Measurements from ENCODE around the gene PPARA. TPM values are rescaled to one million over a fixed set of nuclear protein-coding genes. Genes with fewer than 3 reads are reported as not detected.

PPARA gene
- polyA plus RNA-seq, 1 donor from 2014 or later: 0.43 TPM

- no peaks in the 10 kb centered on the region for H3K9me2 ChIP-seq (ENCODE audit: insufficient read depth, low read length)
- no peak overlapping the region for H3K27ac ChIP-seq (ENCODE audit: low read length)
- no peak overlapping the region for H2AFZ ChIP-seq (ENCODE audit: low read depth, low read length)
- peaks cover 38% of the 10 kb centered on the region for H3K27me3 ChIP-seq (ENCODE audit: insufficient read depth, low read depth, low read length)
- H3K4me3 ChIP-seq (ENCODE audit: low read length): no peak overlapping the region
- H3K9ac ChIP-seq (ENCODE audit: low read length): no peak overlapping the region
- no peaks in the 10 kb centered on the region for H4K20me1 ChIP-seq (ENCODE audit: insufficient read depth)
- no peaks in the 10 kb centered on the region for H3K9me3 ChIP-seq (ENCODE audit: low read length)
- no peak for TF ChIP-seq REST (IDR thresholded peaks at IDR 0.05; ENCODE audit: borderline replicate concordance)
- no peak for TF ChIP-seq SMC3 (conservative IDR thresholded peaks at IDR 0.05; ENCODE audit: poor library complexity)
- H3K4me2 ChIP-seq (ENCODE audit: low read length): no peak overlapping the region
- no peaks in the 10 kb centered on the region for H3K36me3 ChIP-seq (ENCODE audit: insufficient read depth, low read length)
- H3K79me2 ChIP-seq (replicated peaks; ENCODE audit: insufficient read depth, low read length): no peaks in the 10 kb centered on the region
- H3F3A ChIP-seq (ENCODE audit: insufficient read depth, low read length, poor library complexity, severe bottlenecking): no peaks in the 10 kb centered on the region
Measured at GRCh38 chr22:46145361-46145851, 4.9 kb upstream of the PPARA start.

DNA sequence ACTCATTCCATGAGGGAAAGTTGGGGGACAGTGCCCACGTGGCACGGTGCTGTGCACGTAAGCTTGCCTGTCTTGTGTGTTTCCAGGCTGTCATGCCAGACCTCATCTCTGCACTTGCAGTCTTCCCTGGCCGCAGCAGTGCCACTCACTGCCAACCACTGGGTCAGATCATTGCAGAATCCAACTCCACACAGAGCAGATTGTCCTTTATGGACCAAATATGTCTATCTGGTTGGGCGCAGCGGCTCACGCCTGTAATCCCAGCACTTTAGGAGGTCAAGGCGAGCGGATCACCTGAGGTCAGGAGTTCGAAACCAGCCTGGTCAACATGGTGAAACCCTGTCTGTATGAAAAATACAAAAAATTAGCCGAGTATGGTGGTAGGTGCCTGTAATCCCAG lies 4.4 kb upstream of the PPARA start:
- TF ChIP-seq TAF1 (IDR thresholded peaks at IDR 0.05; ENCODE audit: low read depth) (no peak), REST (IDR thresholded peaks at IDR 0.05; ENCODE audit: borderline replicate concordance) (no peak), RAD21 (conservative IDR thresholded peaks at IDR 0.05) (no peak), SMC3 (conservative IDR thresholded peaks at IDR 0.05; ENCODE audit: poor library complexity) (no peak), MXI1 (conservative IDR thresholded peaks at IDR 0.05; ENCODE audit: poor library complexity, severe bottlenecking) (no peak), POLR2AphosphoS5 (IDR thresholded peaks at IDR 0.05) (no peak), EP300 (conservative IDR thresholded peaks at IDR 0.05; ENCODE audit: poor library complexity, severe bottlenecking) (no peak), EZH2 (IDR thresholded peaks at IDR 0.05; ENCODE audit: borderline replicate concordance, insufficient read depth, low read length, poor library complexity, severe bottlenecking) (no peak)
- TF ChIP-seq, protein P1, sequence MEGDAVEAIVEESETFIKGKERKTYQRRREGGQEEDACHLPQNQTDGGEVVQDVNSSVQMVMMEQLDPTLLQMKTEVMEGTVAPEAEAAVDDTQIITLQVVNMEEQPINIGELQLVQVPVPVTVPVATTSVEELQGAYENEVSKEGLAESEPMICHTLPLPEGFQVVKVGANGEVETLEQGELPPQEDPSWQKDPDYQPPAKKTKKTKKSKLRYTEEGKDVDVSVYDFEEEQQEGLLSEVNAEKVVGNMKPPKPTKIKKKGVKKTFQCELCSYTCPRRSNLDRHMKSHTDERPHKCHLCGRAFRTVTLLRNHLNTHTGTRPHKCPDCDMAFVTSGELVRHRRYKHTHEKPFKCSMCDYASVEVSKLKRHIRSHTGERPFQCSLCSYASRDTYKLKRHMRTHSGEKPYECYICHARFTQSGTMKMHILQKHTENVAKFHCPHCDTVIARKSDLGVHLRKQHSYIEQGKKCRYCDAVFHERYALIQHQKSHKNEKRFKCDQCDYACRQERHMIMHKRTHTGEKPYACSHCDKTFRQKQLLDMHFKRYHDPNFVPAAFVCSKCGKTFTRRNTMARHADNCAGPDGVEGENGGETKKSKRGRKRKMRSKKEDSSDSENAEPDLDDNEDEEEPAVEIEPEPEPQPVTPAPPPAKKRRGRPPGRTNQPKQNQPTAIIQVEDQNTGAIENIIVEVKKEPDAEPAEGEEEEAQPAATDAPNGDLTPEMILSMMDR (IDR thresholded peaks at IDR 0.05; ENCODE audit: poor library complexity, severe bottlenecking): no peak
- Histone ChIP-seq H3K9ac (ENCODE audit: low read length) (no peak overlapping the region), H3K4me3 (ENCODE audit: low read length) (no peak overlapping the region), H3K9me3 (ENCODE audit: low read length) (no peaks in the 10 kb centered on the region), H3F3A (ENCODE audit: insufficient read depth, low read length, poor library complexity, severe bottlenecking) (no peaks in the 10 kb centered on the region), H4K20me1 (ENCODE audit: insufficient read depth) (no peaks in the 10 kb centered on the region), H3K4me2 (ENCODE audit: low read length) (no peak overlapping the region), H3K9me2 (ENCODE audit: insufficient read depth, low read length) (no peaks in the 10 kb centered on the region), H3K27ac (ENCODE audit: low read length) (no peak overlapping the region), H3K79me2 (replicated peaks; ENCODE audit: insufficient read depth, low read length) (no peaks in the 10 kb centered on the region), H3K27me3 (ENCODE audit: insufficient read depth, low read depth, low read length) (peaks cover 41% of the 10 kb centered on the region), H3K36me3 (ENCODE audit: insufficient read depth, low read length) (no peaks in the 10 kb centered on the region), H2AFZ (ENCODE audit: low read depth, low read length) (no peak overlapping the region)
